WTC11 (cell line): ENCODE data around the gene ALG6. TPM values are rescaled to one million over a fixed set of nuclear protein-coding genes. Genes with fewer than 3 reads are reported as not detected.
A peak's percentile ranks its signal among the peaks of the same experiment; 100 is the strongest.

Experiments used
- ATAC-seq: fragments of 200-7000 bp; cut with Tn5 transposase; 2 replicates; pipeline ENCODE4 v1.10.0; 2021; ENCODE audit warnings: mild to moderate bottlenecking, moderate library complexity
- CTCF ChIA-PET: fragments of 300-600 bp; sonication (Branson Sonifier 250); formaldehyde crosslinking; loops from one replicate; lab custom pipeline; 2021; ENCODE audit warnings: antibody characterized with exemption; lab: Charles Lee
- POLR2A ChIA-PET: fragments of 350-600 bp; sonication (Branson Sonifier 250); formaldehyde crosslinking; loops from one replicate; lab custom pipeline; 2021; ENCODE audit warnings: antibody characterized with exemption; lab: Charles Lee
- DNase-seq: peaks from one replicate; pipeline ENCODE4 v3.0.0; 2021; ENCODE audit warnings: low spot score
- H3K27ac Mint-ChIP-seq: 2 replicates; pipeline ENCODE4 v1.8.0; 2021; ENCODE audit warnings: mixed read lengths
- H3K27me3 Mint-ChIP-seq: 2 replicates; pipeline ENCODE4 v1.8.0; 2021; ENCODE audit warnings: low read depth, mild to moderate bottlenecking, moderate library complexity, mixed read lengths
- H3K36me3 Mint-ChIP-seq: 2 replicates; pipeline ENCODE4 v1.8.0; 2021; ENCODE audit warnings: mixed read lengths
- H3K4me1 Mint-ChIP-seq: 2 replicates; pipeline ENCODE4 v1.8.0; 2022; ENCODE audit warnings: mixed read lengths
- H3K4me3 Mint-ChIP-seq: 2 replicates; pipeline ENCODE4 v1.8.0; 2021; ENCODE audit warnings: mild to moderate bottlenecking, moderate library complexity, mixed read lengths
- H3K9me3 Mint-ChIP-seq: 2 replicates; pipeline ENCODE4 v1.8.0; 2021; ENCODE audit warnings: mixed read lengths
- AFF4 ChIP-seq: sonication (generic); formaldehyde crosslinking; IDR thresholded peaks from 2 replicates; pipeline ENCODE4 v1.8.1; 2023; ENCODE audit warnings: mild to moderate bottlenecking, missing genetic modification reagents, borderline replicate concordance
- E2F1 ChIP-seq: sonication (generic); formaldehyde crosslinking; IDR thresholded peaks from 2 replicates; pipeline ENCODE4 v1.8.0; 2022; ENCODE audit warnings: mild to moderate bottlenecking, missing genetic modification reagents
- E2F4 ChIP-seq: sonication (generic); formaldehyde crosslinking; IDR thresholded peaks from 2 replicates; pipeline ENCODE4 v1.8.1; 2022; ENCODE audit warnings: low read depth, mild to moderate bottlenecking, moderate library complexity, missing genetic modification reagents, borderline replicate concordance
- ELF4 ChIP-seq: sonication (generic); formaldehyde crosslinking; IDR thresholded peaks from 2 replicates; pipeline ENCODE4 v1.8.1; 2022; ENCODE audit warnings: low read depth, mild to moderate bottlenecking, moderate library complexity, missing genetic modification reagents
- ERG ChIP-seq: fragments of 250-450 bp; sonication (Bioruptor Pico); IDR thresholded peaks from 2 replicates; pipeline ENCODE4 v1.8.0; 2021; ENCODE audit warnings: mild to moderate bottlenecking
- ESRRA ChIP-seq: sonication (generic); formaldehyde crosslinking; IDR thresholded peaks from 2 replicates; pipeline ENCODE4 v1.8.1; 2022; ENCODE audit warnings: mild to moderate bottlenecking, missing genetic modification reagents, borderline replicate concordance
- IRF2 ChIP-seq: sonication (generic); formaldehyde crosslinking; IDR thresholded peaks from 2 replicates; pipeline ENCODE4 v1.8.0; 2022; ENCODE audit warnings: low read depth, missing genetic modification reagents, borderline replicate concordance
- MAX ChIP-seq: sonication (generic); formaldehyde crosslinking; IDR thresholded peaks from 2 replicates; pipeline ENCODE4 v1.8.0; 2022; ENCODE audit warnings: mild to moderate bottlenecking, missing genetic modification reagents
- MLX ChIP-seq: sonication (generic); formaldehyde crosslinking; IDR thresholded peaks from 2 replicates; pipeline ENCODE4 v1.8.1; 2023; ENCODE audit warnings: mild to moderate bottlenecking, missing genetic modification reagents, moderate library complexity
- NFYB ChIP-seq: sonication (generic); formaldehyde crosslinking; conservative IDR thresholded peaks from 2 replicates; pipeline ENCODE4 v1.8.0; 2022; ENCODE audit warnings: low read depth, missing genetic modification reagents
- SMAD4 ChIP-seq: sonication (generic); formaldehyde crosslinking; IDR thresholded peaks from 2 replicates; pipeline ENCODE4 v1.8.0; 2022; ENCODE audit warnings: mild to moderate bottlenecking, missing genetic modification reagents
- STAT6 ChIP-seq: sonication (generic); formaldehyde crosslinking; conservative IDR thresholded peaks from 2 replicates; pipeline ENCODE4 v1.8.1; 2023; ENCODE audit warnings: mild to moderate bottlenecking, low read depth, missing genetic modification reagents, moderate library complexity
- TEAD4 ChIP-seq: sonication (generic); formaldehyde crosslinking; IDR thresholded peaks from 2 replicates; pipeline ENCODE4 v1.8.0; 2022; ENCODE audit warnings: mild to moderate bottlenecking, missing genetic modification reagents
- USF1 ChIP-seq: sonication (generic); formaldehyde crosslinking; IDR thresholded peaks from 2 replicates; pipeline ENCODE4 v1.8.0; 2022; ENCODE audit warnings: mild to moderate bottlenecking, missing genetic modification reagents
- USF2 ChIP-seq: sonication (generic); formaldehyde crosslinking; IDR thresholded peaks from 2 replicates; pipeline ENCODE4 v1.8.1; 2023; ENCODE audit warnings: mild to moderate bottlenecking, missing genetic modification reagents, moderate library complexity
- ZNF396 ChIP-seq: fragments of 250-450 bp; sonication (Bioruptor Pico); IDR thresholded peaks from 2 replicates; pipeline ENCODE4 v1.8.0; 2021; ENCODE audit warnings: mild to moderate bottlenecking, moderate library complexity, borderline replicate concordance
- ZNF425 ChIP-seq: fragments of 250-450 bp; sonication (Bioruptor Pico); conservative IDR thresholded peaks from 2 replicates; pipeline ENCODE4 v1.9.0; 2021; ENCODE audit warnings: mild to moderate bottlenecking
- total RNA-seq: library from RNA; stranded (reverse); gene quantifications from 3 replicates; pipeline ENCODE4 v1.2.3, GENCODE V29; 2021

The ALG6 gene
- total RNA-seq, 1 experiment from 2014 or later: 17.6 TPM

GRCh38 chr1:63413394-63413793 lies 46.0 kb downstream of the ALG6 start:
- no peak for DNase-seq
- H3K36me3 Mint-ChIP-seq: no peaks in the 10 kb centered on the region
- H3K27me3 Mint-ChIP-seq: no peaks in the 10 kb centered on the region
- CTCF ChIA-PET: interaction anchor here (1.9 kb wide), 1 partner anchor 97 kb away, joined by 5 read pairs; no protein-coding TSS in a partner anchor
- POLR2A ChIA-PET: no interaction called here
- H3K4me1 Mint-ChIP-seq: no peaks in the 10 kb centered on the region; the same call in 1 of the 2 replicates
- H3K27ac Mint-ChIP-seq: no peak overlapping the region
- TF ChIP-seq AFF4 (CRISPR knock-in tag): no peak
- no peak for TF ChIP-seq ZNF396
- no peak for TF ChIP-seq E2F1 (CRISPR knock-in tag)
- TF ChIP-seq TEAD4: no peak
- TF ChIP-seq USF1 (CRISPR knock-in tag): no peak
- no peak for TF ChIP-seq MAX (CRISPR knock-in tag)
- TF ChIP-seq MLX: no peak
- TF ChIP-seq E2F4: no peak
- no peak for TF ChIP-seq NFYB (CRISPR knock-in tag)
- no peak for TF ChIP-seq STAT6 (CRISPR knock-in tag)
- TF ChIP-seq SMAD4: no peak
- ATAC-seq: no peak
- H3K9me3 Mint-ChIP-seq: no peaks in the 10 kb centered on the region
- no peak overlapping the region for H3K4me3 Mint-ChIP-seq

- Mint-ChIP-seq H3K27ac (peak overlapping the region; percentile 82; the same call in 1 of the 2 replicates), H3K9me3 (no peaks in the 10 kb centered on the region), H3K4me1 (no peaks in the 10 kb centered on the region; the same call in 1 of the 2 replicates), H3K27me3 (no peaks in the 10 kb centered on the region), H3K36me3 (no peaks in the 10 kb centered on the region), H3K4me3 (no peak overlapping the region)
- ChIA-PET CTCF (no interaction called here), POLR2A (no interaction called here)
- ATAC-seq: no peak
- no peak for DNase-seq
- TF ChIP-seq IRF2 (CRISPR knock-in tag) (no peak), ZNF425 (CRISPR knock-in tag) (no peak), USF2 (no peak), ELF4 (CRISPR knock-in tag) (no peak), ERG (CRISPR knock-in tag) (no peak), ESRRA (CRISPR knock-in tag) (no peak)
Observed at GRCh38 chr1:63414691-63415365, 47.4 kb downstream of the ALG6 start.
